Mesendoderm (in vitro differentiated cells): Measurements from ENCODE around the gene PTK7.

ENCODE experiments used
- DNase-seq: peaks from one replicate; pipeline ENCODE4 v3.0.0; 2013
- H2AK5ac ChIP-seq: 2 replicates; pipeline ENCODE4 v1.6.1; 2013; ENCODE audit warnings: low read length, inconsistent platforms
- H2BK120ac ChIP-seq: 2 replicates; pipeline ENCODE4 v1.6.1; 2013; ENCODE audit warnings: low read depth, mild to moderate bottlenecking, low read length, moderate library complexity, mixed read lengths
- H2BK15ac ChIP-seq: replicated peaks from 2 replicates; pipeline ENCODE4 v1.6.1; 2013; ENCODE audit warnings: low read depth, mild to moderate bottlenecking, moderate library complexity
- H2BK5ac ChIP-seq: 2 replicates; pipeline ENCODE4 v1.6.1; 2013; ENCODE audit warnings: low read length, inconsistent platforms
- H3K18ac ChIP-seq: 2 replicates; pipeline ENCODE4 v1.6.1; 2013; ENCODE audit warnings: mild to moderate bottlenecking, low read length, mixed read lengths
- H3K23ac ChIP-seq: one replicate; pipeline ENCODE4 v1.6.1; 2013; ENCODE audit warnings: low read length
- H3K27ac ChIP-seq: 2 replicates; pipeline ENCODE4 v1.5.1; 2013; ENCODE audit warnings: low read depth, mild to moderate bottlenecking, inconsistent platforms, low read length, moderate library complexity
- H3K27me3 ChIP-seq: 2 replicates; pipeline ENCODE4 v1.6.1; 2013; ENCODE audit warnings: low read length, control low read depth, mild to moderate bottlenecking, inconsistent platforms; ENCODE audit not compliant: insufficient read depth, poor library complexity
- H3K36me3 ChIP-seq: 2 replicates; pipeline ENCODE4 v1.6.1; 2013; ENCODE audit warnings: low read length, inconsistent platforms; ENCODE audit not compliant: control insufficient read depth, insufficient read depth
- H3K4ac ChIP-seq: one replicate; pipeline ENCODE4 v1.6.1; 2013; ENCODE audit warnings: low read depth, mild to moderate bottlenecking, low read length, moderate library complexity
- H3K4me1 ChIP-seq: 2 replicates; pipeline ENCODE4 v1.6.1; 2013; ENCODE audit warnings: low read depth, low read length, inconsistent platforms; ENCODE audit not compliant: control insufficient read depth
- H3K4me2 ChIP-seq: 2 replicates; pipeline ENCODE4 v1.6.1; 2013; ENCODE audit warnings: low read length
- H3K4me3 ChIP-seq: 2 replicates; pipeline ENCODE4 v1.5.1; 2013; ENCODE audit warnings: mild to moderate bottlenecking, low read length
- H3K56ac ChIP-seq: one replicate; pipeline ENCODE4 v1.6.1; 2013; ENCODE audit warnings: low read length
- H3K79me1 ChIP-seq: 2 replicates; pipeline ENCODE4 v1.6.1; 2013; ENCODE audit warnings: low read length, inconsistent platforms
- H3K79me2 ChIP-seq: 2 replicates; pipeline ENCODE4 v1.6.1; 2013; ENCODE audit warnings: mild to moderate bottlenecking, low read length; ENCODE audit not compliant: control insufficient read depth, insufficient read depth
- H3K9ac ChIP-seq: 2 replicates; pipeline ENCODE4 v1.6.1; 2013; ENCODE audit warnings: low read length, inconsistent platforms
- H4K5ac ChIP-seq: one replicate; pipeline ENCODE4 v1.6.1; 2013; ENCODE audit warnings: low read length
- H4K8ac ChIP-seq: one replicate; pipeline ENCODE4 v1.6.1; 2013; ENCODE audit warnings: low read depth, mild to moderate bottlenecking, control low read depth, low read length, moderate library complexity
- WGBS: extraction: QIAGEN DNeasy Blood & Tissue Kit; methylation state at CpG from one replicate; pipeline ENCODE4 v1.1.7; 2013; ENCODE audit warnings: low lambda C conversion rate, missing lambda C conversion rate; ENCODE audit not compliant: insufficient coverage; ENCODE audit errors: extremely low coverage; 5-methylcytosine and 5-hydroxymethylcytosine counted together

The PTK7 gene

DNA sequence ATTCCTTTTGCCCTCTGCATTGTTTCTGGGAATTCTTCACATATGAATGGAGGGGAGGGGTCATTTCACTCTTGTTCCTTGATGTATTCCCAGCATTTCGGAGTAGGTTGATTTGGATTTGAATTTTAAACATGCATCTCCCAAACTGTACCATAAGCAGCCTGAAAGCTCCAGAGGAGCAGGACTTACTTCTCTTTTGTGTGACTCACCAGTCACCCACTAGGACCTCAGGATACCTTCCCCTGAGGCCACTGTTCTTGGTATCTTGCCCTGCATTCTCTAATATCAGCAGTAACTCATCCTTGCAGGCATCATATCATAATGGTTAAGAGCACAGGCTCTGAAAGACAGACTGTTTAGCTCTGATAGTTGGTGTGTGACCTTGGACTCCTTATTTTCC, 17.6 kb upstream of the PTK7 start:
- no CpG with 5 or more reads among the region's 1 CpG for WGBS
- H3K79me1 ChIP-seq, result peaks cover 17% of the 10 kb centered on the region
- H3K56ac ChIP-seq, result peak overlapping the region; percentile 95
- peak overlapping the region; percentile 98 for H3K4me2 ChIP-seq
- H3K4me1 ChIP-seq, result peaks cover 6% of the 10 kb centered on the region
- peaks cover 13% of the 10 kb centered on the region for H3K79me2 ChIP-seq
- no peak overlapping the region for H2BK120ac ChIP-seq
- H3K23ac ChIP-seq, result no peak overlapping the region
- H4K5ac ChIP-seq, result no peak overlapping the region
- no peak overlapping the region for H3K4ac ChIP-seq
- no peak for DNase-seq
- no peaks in the 10 kb centered on the region for H3K27me3 ChIP-seq
- H3K18ac ChIP-seq, result no peak overlapping the region
- H2BK15ac ChIP-seq, result no peak overlapping the region
- H3K9ac ChIP-seq, result peak overlapping the region; percentile 92
- H3K27ac ChIP-seq, result no peak overlapping the region
- no peak overlapping the region for H4K8ac ChIP-seq
- H2BK5ac ChIP-seq, result no peak overlapping the region
- H3K36me3 ChIP-seq, result no peaks in the 10 kb centered on the region
- peak overlapping the region; percentile 97 for H3K4me3 ChIP-seq
- H2AK5ac ChIP-seq, result peak overlapping the region; percentile 71

- Histone ChIP-seq H3K23ac (no peak within 1 kb of the TSS), H3K4me3 (peak within 1 kb of the TSS; percentile 97), H2BK5ac (peak within 1 kb of the TSS; percentile 90), H3K79me1 (peaks cover 17% of the 10 kb centered on the region), H3K79me2 (peaks cover 13% of the 10 kb centered on the region), H3K27me3 (no peaks in the 10 kb centered on the region), H3K4me2 (peak within 1 kb of the TSS; percentile 98), H2BK15ac (no peak within 1 kb of the TSS), H3K4ac (peak within 1 kb of the TSS; percentile 88), H4K8ac (no peak within 1 kb of the TSS), H3K9ac (peak within 1 kb of the TSS; percentile 92), H2BK120ac (no peak within 1 kb of the TSS), H2AK5ac (peak within 1 kb of the TSS; percentile 90), H3K36me3 (no peaks in the 10 kb centered on the region), H3K27ac (peak within 1 kb of the TSS; percentile 60), H4K5ac (peak within 1 kb of the TSS; percentile 12), H3K4me1 (peaks cover 6% of the 10 kb centered on the region), H3K18ac (peak within 1 kb of the TSS; percentile 88), H3K56ac (peak within 1 kb of the TSS; percentile 95)
- WGBS, result no CpG with 5 or more reads among the region's 64 CpGs
- peak; percentile 100 for DNase-seq
These were observed 16.7 kb upstream of the PTK7 start, which contains the start of the genes KLC4 and MRPL2 for GRCh38 chr6:43059168-43060033. Gene KLC4 (plus strand): TSS chr6:43059631. CDS start chr6:43061336, 1,705 bp downstream. Gene MRPL2 (minus strand): TSS chr6:43059434. CDS start chr6:43059381, 53 bp downstream.

DNA sequence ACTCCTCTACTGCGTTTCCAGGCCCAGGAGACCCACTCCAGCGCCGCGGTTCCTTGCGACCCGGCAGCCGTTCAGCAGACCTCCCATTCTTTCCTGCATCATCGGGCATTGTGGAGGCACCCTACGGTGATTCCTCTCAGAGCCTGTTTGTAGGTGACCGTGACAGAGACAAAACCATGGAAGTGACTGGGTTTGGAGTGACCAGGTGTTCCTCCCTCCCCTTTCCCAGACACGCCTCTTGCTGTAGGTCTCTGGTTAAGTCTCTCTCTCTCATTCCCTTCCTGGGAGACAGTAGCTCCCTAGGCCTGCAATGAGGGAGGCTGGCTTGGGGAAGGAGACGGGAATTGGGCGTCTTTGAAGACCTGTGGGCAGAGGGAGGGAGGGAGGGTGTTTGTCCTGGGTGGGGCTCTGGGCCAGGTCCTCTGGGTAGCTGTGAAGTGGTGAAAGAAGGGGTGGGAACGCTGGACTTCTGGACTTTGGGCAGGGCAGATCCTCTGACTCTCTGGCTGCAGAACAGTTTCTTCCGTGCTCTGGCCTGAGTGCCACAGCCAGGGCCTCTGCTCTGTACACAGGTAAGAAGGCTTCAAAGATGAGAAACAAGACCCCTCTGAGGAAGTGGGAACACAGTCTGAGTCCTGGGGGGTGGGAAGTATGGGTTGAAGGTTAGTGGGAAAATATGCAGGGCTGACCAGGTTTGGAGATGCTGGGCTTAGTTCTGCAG, 15.9 kb upstream of the PTK7 start:
- Histone ChIP-seq H2BK120ac (no peak overlapping the region), H3K27ac (peak overlapping the region; percentile 45)
- DNase-seq, result peak; percentile 79

GRCh38 chr6:43060755-43061633, 15.1 kb upstream of the PTK7 start:
- no peak overlapping the region for H2BK120ac ChIP-seq
- H3K36me3 ChIP-seq, result no peaks in the 10 kb centered on the region
- H3K4me2 ChIP-seq, result peak overlapping the region; percentile 8
- no peaks in the 10 kb centered on the region for H3K27me3 ChIP-seq
- H3K4me1 ChIP-seq, result peaks cover 6% of the 10 kb centered on the region
- no peak overlapping the region for H2BK15ac ChIP-seq
- H3K79me1 ChIP-seq, result peaks cover 17% of the 10 kb centered on the region
- H3K79me2 ChIP-seq, result peaks cover 13% of the 10 kb centered on the region
- H4K5ac ChIP-seq, result no peak overlapping the region
- DNase-seq, result no peak
- H3K56ac ChIP-seq, result peak overlapping the region; percentile 95
- H3K23ac ChIP-seq, result no peak overlapping the region
- WGBS, result no CpG with 5 or more reads among the region's 12 CpGs
- H2BK5ac ChIP-seq, result no peak overlapping the region
- H3K18ac ChIP-seq, result no peak overlapping the region
- peak overlapping the region; percentile 78 for H3K9ac ChIP-seq
- no peak overlapping the region for H2AK5ac ChIP-seq
- no peak overlapping the region for H3K27ac ChIP-seq
- no peak overlapping the region for H3K4ac ChIP-seq
- H3K4me3 ChIP-seq, result no peak overlapping the region
- H4K8ac ChIP-seq, result no peak overlapping the region

More for the DNA sequence above, 15.9 kb upstream of the PTK7 start:
- Histone ChIP-seq H3K18ac (no peak overlapping the region), H3K79me2 (peaks cover 13% of the 10 kb centered on the region), H3K79me1 (peaks cover 17% of the 10 kb centered on the region), H3K56ac (peak overlapping the region; percentile 95), H3K36me3 (no peaks in the 10 kb centered on the region), H3K9ac (peak overlapping the region; percentile 78), H2BK5ac (no peak overlapping the region), H3K4me1 (peaks cover 6% of the 10 kb centered on the region), H2BK15ac (no peak overlapping the region), H4K8ac (no peak overlapping the region), H2AK5ac (no peak overlapping the region), H3K27me3 (no peaks in the 10 kb centered on the region), H4K5ac (no peak overlapping the region), H3K4me3 (peak overlapping the region; percentile 89), H3K4me2 (peak overlapping the region; percentile 33), H3K23ac (no peak overlapping the region), H3K4ac (no peak overlapping the region)
- no CpG with 5 or more reads among the region's 15 CpGs for WGBS

DNA sequence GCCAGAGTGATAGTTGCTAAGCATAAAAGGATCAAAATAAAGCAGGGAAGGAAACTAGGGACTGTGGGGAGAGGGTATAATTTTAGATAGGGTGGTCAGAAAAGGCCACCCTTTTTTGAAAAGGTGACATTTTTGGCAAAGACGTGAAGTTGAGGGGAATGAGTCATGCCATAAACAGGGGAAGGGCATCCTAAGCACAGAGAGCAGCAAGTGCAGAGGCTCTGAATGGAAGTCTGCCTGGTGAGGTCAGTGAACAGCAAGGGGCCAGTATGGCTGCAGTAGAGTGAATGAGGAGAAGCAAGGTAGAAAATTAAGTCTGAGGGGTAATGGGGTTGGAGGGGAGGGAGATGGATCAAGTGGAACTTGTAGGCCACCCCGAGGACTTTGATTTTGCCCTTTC, 14.3 kb upstream of the PTK7 start:
- no peak overlapping the region for H2BK120ac ChIP-seq
- peaks cover 17% of the 10 kb centered on the region for H3K79me1 ChIP-seq
- no peaks in the 10 kb centered on the region for H3K36me3 ChIP-seq
- DNase-seq, result no peak
- H3K56ac ChIP-seq, result no peak overlapping the region
- no CpG with 5 or more reads among the region's 2 CpGs for WGBS
- H2BK15ac ChIP-seq, result no peak overlapping the region
- no peaks in the 10 kb centered on the region for H3K27me3 ChIP-seq
- H2AK5ac ChIP-seq, result no peak overlapping the region
- no peak overlapping the region for H4K5ac ChIP-seq
- H3K9ac ChIP-seq, result no peak overlapping the region
- no peak overlapping the region for H3K23ac ChIP-seq
- no peak overlapping the region for H3K18ac ChIP-seq
- peaks cover 6% of the 10 kb centered on the region for H3K4me1 ChIP-seq
- no peak overlapping the region for H3K4me3 ChIP-seq
- no peak overlapping the region for H2BK5ac ChIP-seq
- no peak overlapping the region for H3K4ac ChIP-seq
- no peak overlapping the region for H4K8ac ChIP-seq
- H3K79me2 ChIP-seq, result peaks cover 13% of the 10 kb centered on the region
- no peak overlapping the region for H3K4me2 ChIP-seq
- H3K27ac ChIP-seq, result no peak overlapping the region
